Measurements from ENCODE around the gene TTC7B. TPM values are rescaled to one million over a fixed set of nuclear protein-coding genes. Genes with fewer than 3 reads are reported as not detected.

TTC7B gene
- total and polyA plus RNA-seq, 2 experiments from 2014 or later: 5.2 to 28.2 TPM

DNA sequence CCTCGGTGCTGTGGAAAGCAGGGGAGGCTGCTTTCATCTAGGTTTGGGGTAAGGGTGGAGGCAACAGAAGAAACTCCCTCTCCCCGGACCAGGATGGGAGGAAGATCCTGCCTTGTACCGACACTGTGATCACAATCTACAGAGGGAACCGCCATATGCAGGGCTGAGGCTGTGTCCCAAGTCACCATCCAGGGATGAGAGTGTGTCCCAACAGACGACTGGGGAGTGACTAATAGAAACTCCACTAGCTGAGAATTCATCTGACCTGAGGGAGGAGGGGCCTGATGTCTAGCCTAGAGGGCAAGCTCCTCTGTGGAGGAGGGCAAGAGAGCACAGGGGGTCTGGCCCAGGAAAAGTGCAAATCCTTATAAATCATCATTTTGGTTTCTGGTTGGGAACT is 247.0 kb downstream of the TTC7B start:
- no peaks in the 10 kb centered on the region for H3K27me3 ChIP-seq (replicated peaks; ENCODE audit: insufficient read depth)
- H2AFZ ChIP-seq: no peak overlapping the region
- DNase-seq: no peak
- H3K36me3 ChIP-seq (ENCODE audit: low read depth): no peaks in the 10 kb centered on the region
- H3K4me1 ChIP-seq (ENCODE audit: insufficient read depth): no peaks in the 10 kb centered on the region
- TF ChIP-seq EZH2 (IDR thresholded peaks at IDR 0.05; ENCODE audit: insufficient read depth, poor library complexity, severe bottlenecking) (no peak), EZH2phosphoT487 (IDR thresholded peaks at IDR 0.05; ENCODE audit: insufficient read depth, low read depth) (no peak)
- H3F3A ChIP-seq (ENCODE audit: insufficient read depth): no peaks in the 10 kb centered on the region
- no peaks in the 10 kb centered on the region for H3K9me3 ChIP-seq (ENCODE audit: low read depth)
- no peak overlapping the region for H3K4me2 ChIP-seq (ENCODE audit: unreplicated experiment)
- no peak overlapping the region for H3K9ac ChIP-seq
- H3K79me2 ChIP-seq (ENCODE audit: insufficient read depth): no peaks in the 10 kb centered on the region
- H4K20me1 ChIP-seq (ENCODE audit: insufficient read depth): no peaks in the 10 kb centered on the region
- H3K9me2 ChIP-seq (ENCODE audit: insufficient read depth): no peaks in the 10 kb centered on the region
- in situ Hi-C loops (cut with MboI): no loop called here
- H3K4me3 ChIP-seq: no peak overlapping the region
- no peak overlapping the region for H3K27ac ChIP-seq
- WGBS, 2 experiments (ENCODE audit: low coverage in 1 of 2, low lambda C conversion rate in 2 of 2, missing lambda C conversion rate in 2 of 2): 71 to 76% methylated on average over 5 of the region's 5 CpGs

DNA sequence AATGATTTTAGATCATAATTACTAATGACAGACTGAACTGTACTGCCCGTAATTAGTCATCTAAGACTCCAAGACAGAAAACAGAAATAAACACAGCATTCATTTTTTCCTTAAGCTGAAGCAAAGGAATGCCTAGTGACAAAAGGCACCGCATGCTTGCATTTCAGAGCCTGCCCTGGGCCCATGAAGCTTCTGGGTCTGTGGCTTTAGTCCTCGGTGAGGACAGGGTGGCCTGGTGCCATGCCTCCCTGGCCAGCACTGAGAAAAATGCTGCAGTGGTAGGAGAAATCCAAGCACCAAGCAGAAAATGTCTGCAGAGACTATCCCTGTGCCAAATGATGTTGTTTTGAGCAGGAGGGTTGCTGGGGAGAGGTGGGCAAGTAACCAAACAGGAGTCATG is 247.8 kb downstream of the TTC7B start:
- WGBS, 2 experiments (ENCODE audit: low coverage in 1 of 2, low lambda C conversion rate in 2 of 2, missing lambda C conversion rate in 2 of 2): 40 to 47% methylated on average over 3 of the region's 3 CpGs
- no peak overlapping the region for H3K27ac ChIP-seq
- H3K9ac ChIP-seq: no peak overlapping the region
- H3K27me3 ChIP-seq (replicated peaks; ENCODE audit: insufficient read depth): no peaks in the 10 kb centered on the region
- no peaks in the 10 kb centered on the region for H3F3A ChIP-seq (ENCODE audit: insufficient read depth)
- in situ Hi-C loops (cut with MboI): no loop called here
- no peaks in the 10 kb centered on the region for H3K9me3 ChIP-seq (ENCODE audit: low read depth)
- H4K20me1 ChIP-seq (ENCODE audit: insufficient read depth): no peaks in the 10 kb centered on the region
- no peaks in the 10 kb centered on the region for H3K4me1 ChIP-seq (ENCODE audit: insufficient read depth)
- no peak overlapping the region for H2AFZ ChIP-seq
- no peaks in the 10 kb centered on the region for H3K36me3 ChIP-seq (ENCODE audit: low read depth)
- H3K4me3 ChIP-seq: no peak overlapping the region
- DNase-seq: no peak
- TF ChIP-seq EZH2phosphoT487 (IDR thresholded peaks at IDR 0.05; ENCODE audit: insufficient read depth, low read depth): no peak
- no peak for TF ChIP-seq EZH2 (IDR thresholded peaks at IDR 0.05; ENCODE audit: insufficient read depth, poor library complexity, severe bottlenecking)
- H3K79me2 ChIP-seq (ENCODE audit: insufficient read depth): no peaks in the 10 kb centered on the region
- H3K4me2 ChIP-seq (ENCODE audit: unreplicated experiment): no peak overlapping the region
- no peaks in the 10 kb centered on the region for H3K9me2 ChIP-seq (ENCODE audit: insufficient read depth)

GRCh38 chr14:90567991-90568390 is 248.2 kb downstream of the TTC7B start:
- Histone ChIP-seq H3K9me3 (ENCODE audit: low read depth) (no peaks in the 10 kb centered on the region), H3K27me3 (replicated peaks; ENCODE audit: insufficient read depth) (no peaks in the 10 kb centered on the region), H3K9ac (no peak overlapping the region), H2AFZ (no peak overlapping the region), H3F3A (ENCODE audit: insufficient read depth) (no peaks in the 10 kb centered on the region), H4K20me1 (ENCODE audit: insufficient read depth) (no peaks in the 10 kb centered on the region), H3K4me2 (ENCODE audit: unreplicated experiment) (no peak overlapping the region), H3K4me3 (no peak overlapping the region), H3K27ac (no peak overlapping the region), H3K9me2 (ENCODE audit: insufficient read depth) (no peaks in the 10 kb centered on the region), H3K4me1 (ENCODE audit: insufficient read depth) (no peaks in the 10 kb centered on the region), H3K79me2 (ENCODE audit: insufficient read depth) (no peaks in the 10 kb centered on the region), H3K36me3 (ENCODE audit: low read depth) (no peaks in the 10 kb centered on the region)
- no peak for DNase-seq
- in situ Hi-C loops (cut with MboI): no loop called here
- WGBS, 2 experiments (ENCODE audit: low coverage in 1 of 2, low lambda C conversion rate in 2 of 2, missing lambda C conversion rate in 2 of 2): 48 to 59% methylated on average over 7 of the region's 7 CpGs
- TF ChIP-seq EZH2 (IDR thresholded peaks at IDR 0.05; ENCODE audit: insufficient read depth, poor library complexity, severe bottlenecking): no peak
- TF ChIP-seq EZH2phosphoT487 (IDR thresholded peaks at IDR 0.05; ENCODE audit: insufficient read depth, low read depth): no peak

GRCh38 chr14:90567191-90567590 is 249.0 kb downstream of the TTC7B start:
- H3F3A ChIP-seq (ENCODE audit: insufficient read depth): no peaks in the 10 kb centered on the region
- H2AFZ ChIP-seq: no peak overlapping the region
- H4K20me1 ChIP-seq (ENCODE audit: insufficient read depth): no peaks in the 10 kb centered on the region
- no peaks in the 10 kb centered on the region for H3K79me2 ChIP-seq (ENCODE audit: insufficient read depth)
- no peak overlapping the region for H3K9ac ChIP-seq
- no peaks in the 10 kb centered on the region for H3K9me2 ChIP-seq (ENCODE audit: insufficient read depth)
- no peak for TF ChIP-seq EZH2phosphoT487 (IDR thresholded peaks at IDR 0.05; ENCODE audit: insufficient read depth, low read depth)
- TF ChIP-seq EZH2 (IDR thresholded peaks at IDR 0.05; ENCODE audit: insufficient read depth, poor library complexity, severe bottlenecking): no peak
- H3K36me3 ChIP-seq (ENCODE audit: low read depth): no peaks in the 10 kb centered on the region
- in situ Hi-C loops (cut with MboI): no loop called here
- no peak for DNase-seq
- H3K4me2 ChIP-seq (ENCODE audit: unreplicated experiment): no peak overlapping the region
- H3K4me1 ChIP-seq (ENCODE audit: insufficient read depth): no peaks in the 10 kb centered on the region
- no peak overlapping the region for H3K4me3 ChIP-seq
- no peaks in the 10 kb centered on the region for H3K9me3 ChIP-seq (ENCODE audit: low read depth)
- no peak overlapping the region for H3K27ac ChIP-seq
- H3K27me3 ChIP-seq (replicated peaks; ENCODE audit: insufficient read depth): no peaks in the 10 kb centered on the region
- WGBS, 2 experiments (ENCODE audit: low coverage in 1 of 2, low lambda C conversion rate in 2 of 2, missing lambda C conversion rate in 2 of 2): 93 to 94% methylated on average over 11 of the region's 11 CpGs

DNA sequence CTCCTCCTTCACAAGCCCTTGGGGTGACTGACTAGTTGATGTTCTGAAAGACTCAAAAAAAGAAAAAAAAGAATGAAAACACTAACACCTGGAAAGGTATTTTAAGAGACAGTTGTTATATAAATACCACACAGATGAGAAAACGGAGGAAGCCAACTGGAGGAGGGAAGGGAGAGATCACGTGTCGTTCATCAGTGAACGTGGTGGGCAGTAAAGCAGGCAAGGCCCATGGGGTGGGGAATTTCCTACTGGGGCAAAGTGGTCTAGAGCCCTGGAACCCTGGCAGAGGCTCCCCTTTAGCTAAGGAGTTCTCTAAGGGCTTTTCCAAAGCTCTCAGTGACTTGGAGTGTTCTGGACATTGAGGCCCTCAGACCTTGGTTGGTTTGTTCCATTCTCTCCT is 249.7 kb downstream of the TTC7B start:
- Histone ChIP-seq H2AFZ (no peak overlapping the region), H3K9me2 (ENCODE audit: insufficient read depth) (no peaks in the 10 kb centered on the region), H3K4me2 (ENCODE audit: unreplicated experiment) (no peak overlapping the region), H3F3A (ENCODE audit: insufficient read depth) (no peaks in the 10 kb centered on the region), H4K20me1 (ENCODE audit: insufficient read depth) (no peaks in the 10 kb centered on the region), H3K4me1 (ENCODE audit: insufficient read depth) (no peaks in the 10 kb centered on the region), H3K79me2 (ENCODE audit: insufficient read depth) (no peaks in the 10 kb centered on the region), H3K27me3 (replicated peaks; ENCODE audit: insufficient read depth) (no peaks in the 10 kb centered on the region), H3K9ac (no peak overlapping the region), H3K9me3 (ENCODE audit: low read depth) (no peaks in the 10 kb centered on the region), H3K36me3 (ENCODE audit: low read depth) (no peaks in the 10 kb centered on the region), H3K27ac (no peak overlapping the region), H3K4me3 (no peak overlapping the region)
- DNase-seq: no peak
- in situ Hi-C loops (cut with MboI): no loop called here
- WGBS, 2 experiments (ENCODE audit: low coverage in 1 of 2, low lambda C conversion rate in 2 of 2, missing lambda C conversion rate in 2 of 2): 97 to 98% methylated on average over 4 of the region's 4 CpGs
- TF ChIP-seq EZH2 (IDR thresholded peaks at IDR 0.05; ENCODE audit: insufficient read depth, poor library complexity, severe bottlenecking) (no peak), EZH2phosphoT487 (IDR thresholded peaks at IDR 0.05; ENCODE audit: insufficient read depth, low read depth) (no peak)
